Activated naive CD4-positive, alpha-beta T cell treated with anti-CD3 and anti-CD28 coated beads, Interleukin-2, amount 50 U/mL, for 16 hours (primary cell): ENCODE data around the gene CD180.

Experiments
- DNase-seq: peaks from one replicate; pipeline ENCODE4 v3.0.0-alpha.2; 2020

CD180 gene

DNA sequence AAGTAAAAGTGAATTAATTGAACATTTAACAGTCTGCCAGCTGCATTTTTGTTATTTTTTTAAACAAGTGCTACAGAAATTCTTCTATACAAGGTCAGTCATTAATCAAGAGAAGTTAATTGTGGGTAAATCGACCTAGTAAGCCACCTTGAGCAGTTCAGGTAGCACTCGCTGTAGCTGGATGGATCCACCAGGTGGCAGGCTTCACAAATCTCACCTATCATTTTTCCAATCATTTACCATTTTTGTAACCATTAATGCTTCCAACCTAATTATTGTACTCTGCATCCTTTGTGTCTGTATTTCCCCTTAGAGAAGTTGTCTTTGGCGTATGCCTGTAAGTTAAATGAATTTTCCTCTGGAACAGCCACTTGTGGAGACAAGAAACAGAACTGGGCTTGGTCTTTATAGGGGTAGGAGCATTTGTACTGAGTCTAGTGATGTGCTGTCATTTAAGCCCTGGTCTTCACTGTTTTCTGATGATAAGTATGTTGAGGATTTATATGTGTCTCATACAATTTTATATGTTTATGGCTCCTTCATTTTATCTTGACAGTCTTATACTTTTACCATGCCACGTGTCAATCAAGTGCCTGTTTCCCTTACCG is 39.5 kb downstream of the CD180 start:
- peak; percentile 52 for DNase-seq

DNA sequence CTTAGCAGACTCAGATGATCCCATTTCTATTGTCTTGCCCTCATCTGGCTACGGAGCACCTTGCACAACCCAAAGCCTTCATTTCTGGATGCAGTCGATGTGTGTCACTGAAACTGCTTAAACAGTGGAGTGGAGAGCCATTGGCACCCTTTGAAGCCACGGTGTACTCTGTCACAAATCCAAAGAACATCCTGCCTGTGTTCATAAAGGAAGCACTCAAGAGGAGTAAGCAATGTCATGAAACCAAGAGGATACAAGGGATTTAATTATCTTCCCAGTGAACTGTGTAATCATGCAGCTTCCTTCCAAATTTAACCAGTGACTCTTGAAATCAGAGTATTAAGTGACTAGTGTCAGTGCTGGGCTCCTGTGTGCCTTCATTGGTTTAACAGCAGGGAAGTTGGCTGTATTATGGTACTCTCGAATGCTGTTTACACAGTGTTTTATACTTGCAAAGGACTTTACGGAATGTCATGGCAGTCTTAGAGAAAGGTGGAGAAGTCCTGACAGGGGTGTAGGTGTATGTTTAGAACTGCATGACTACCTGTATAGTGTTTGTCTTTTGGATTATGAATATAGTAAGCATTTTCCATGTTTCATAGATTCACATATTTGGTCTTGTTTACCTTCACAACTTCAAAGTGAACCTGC is 41.9 kb downstream of the CD180 start:
- no peak for DNase-seq

GRCh38 chr5:67153292-67153691 is 43.3 kb downstream of the CD180 start:
- DNase-seq = no peak

- no peak for DNase-seq
These were observed 44.2 kb downstream of the CD180 start for GRCh38 chr5:67152400-67152799.

DNA sequence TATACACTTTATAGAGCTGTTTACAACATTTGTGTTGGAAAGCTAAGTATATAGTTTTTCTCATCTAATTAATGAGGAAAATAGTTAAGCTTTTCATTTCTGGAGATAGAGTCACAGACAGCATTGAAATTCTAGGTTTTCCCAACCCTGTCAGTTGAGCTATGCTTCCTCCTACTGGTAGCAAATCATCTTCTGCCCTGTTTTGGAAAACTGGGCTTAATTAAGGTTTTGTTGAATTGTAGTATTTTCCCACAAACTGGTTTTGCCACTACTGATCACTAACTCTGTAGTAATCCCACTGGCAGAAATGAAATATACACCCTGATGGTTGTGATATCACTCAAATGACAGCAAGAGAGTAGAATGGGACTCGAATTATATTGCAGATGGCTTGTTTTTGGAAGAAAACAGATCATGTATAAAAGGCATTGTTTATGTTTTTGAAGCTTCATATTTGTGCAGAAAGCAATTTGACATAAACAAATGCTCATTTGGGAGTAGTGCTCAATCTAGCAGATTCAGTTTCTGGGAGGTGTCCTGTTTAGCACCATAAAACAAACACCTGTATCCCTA is 46.6 kb downstream of the CD180 start:
- DNase-seq = no peak

- no peak for DNase-seq
These were observed 47.3 kb downstream of the CD180 start for GRCh38 chr5:67149057-67149950.

- DNase-seq = no peak
These were observed 48.8 kb downstream of the CD180 start for GRCh38 chr5:67147760-67148159.

DNA sequence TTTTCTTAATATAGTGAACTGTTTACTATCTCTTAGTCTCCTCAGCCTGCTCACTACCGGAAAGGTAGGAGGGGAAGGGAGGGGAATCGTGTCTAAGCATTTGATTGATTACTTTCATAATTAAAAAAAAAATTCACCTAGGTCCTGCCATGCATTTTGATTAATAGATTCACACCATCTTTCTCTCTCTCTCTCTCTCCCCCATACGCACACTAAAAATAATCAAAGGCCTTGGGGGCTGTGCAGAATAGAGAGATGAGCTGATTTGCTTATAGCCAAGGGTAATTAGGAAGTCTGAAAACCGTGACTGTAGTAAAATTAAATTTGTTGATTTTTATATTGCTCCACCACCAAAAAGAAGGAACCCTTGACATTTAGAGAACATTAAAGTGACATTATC is 49.6 kb downstream of the CD180 start:
- no peak for DNase-seq

DNA sequence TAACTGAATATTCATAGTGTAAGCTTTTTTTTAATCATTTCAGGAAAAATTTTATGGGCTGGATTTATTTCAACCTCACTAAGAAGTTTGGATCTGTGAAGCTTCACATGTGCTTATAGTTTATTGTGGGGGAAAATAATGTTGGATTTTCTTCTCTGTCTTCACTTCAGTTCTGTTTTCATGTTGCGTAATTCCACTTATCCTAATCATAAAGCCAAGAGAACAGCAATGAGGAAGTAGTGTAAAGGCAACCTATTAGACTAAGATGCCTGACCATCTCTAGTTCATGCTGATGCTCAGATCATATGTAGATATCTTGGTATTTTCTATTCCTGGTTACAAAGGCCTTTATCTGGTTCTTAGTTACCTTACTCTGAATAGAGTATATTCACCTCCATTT is 50.0 kb downstream of the CD180 start:
- DNase-seq = no peak

DNA sequence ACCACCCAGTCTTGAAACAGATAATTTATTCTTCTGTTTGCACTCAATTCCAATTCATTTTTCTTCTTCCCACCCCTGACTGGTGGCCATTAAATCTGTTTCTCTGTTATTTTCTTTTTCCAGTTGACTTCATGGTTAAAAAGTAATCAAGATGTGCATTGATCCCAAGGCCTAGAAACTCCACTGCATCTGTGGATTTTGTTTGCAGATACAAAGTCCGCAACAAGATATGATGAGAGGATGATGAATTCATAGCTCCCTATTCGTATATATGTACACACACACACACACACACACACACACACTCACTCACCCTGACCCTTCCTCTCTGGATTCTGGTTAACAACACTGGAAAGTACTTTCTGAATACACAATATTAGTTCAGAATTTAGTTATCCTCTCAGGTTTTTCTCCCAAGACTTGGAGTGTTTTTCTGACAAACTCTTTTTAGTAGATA is 52.4 kb downstream of the CD180 start:
- DNase-seq = no peak

- no peak for DNase-seq
These were observed 53.0 kb downstream of the CD180 start for GRCh38 chr5:67143549-67143948.

- DNase-seq = no peak
These were observed 53.8 kb downstream of the CD180 start for GRCh38 chr5:67142816-67143215.

GRCh38 chr5:67141644-67142043 is 55.0 kb downstream of the CD180 start:
- DNase-seq = no peak

DNA sequence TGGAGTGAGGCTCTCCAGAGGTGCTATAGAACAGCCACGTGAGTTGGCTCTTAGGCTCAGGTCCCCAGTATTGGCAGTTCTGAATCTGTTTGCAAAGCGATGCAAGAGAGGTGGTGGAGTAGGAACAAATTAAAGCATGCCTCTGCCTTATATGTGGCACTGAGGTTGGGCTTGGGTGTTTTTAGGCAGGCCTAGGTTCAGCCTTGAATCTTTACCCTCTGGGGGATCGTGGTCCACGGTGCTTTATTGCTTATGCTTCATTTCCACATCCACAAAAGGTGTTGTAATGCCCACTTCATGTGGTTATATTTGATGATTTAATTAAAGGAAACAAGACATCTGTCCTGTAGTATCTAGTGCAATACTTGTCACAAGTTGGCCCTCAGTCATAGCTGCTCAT is 56.2 kb downstream of the CD180 start:
- no peak for DNase-seq

- no peak for DNase-seq
These were observed 57.6 kb downstream of the CD180 start for GRCh38 chr5:67139030-67139429.

DNA sequence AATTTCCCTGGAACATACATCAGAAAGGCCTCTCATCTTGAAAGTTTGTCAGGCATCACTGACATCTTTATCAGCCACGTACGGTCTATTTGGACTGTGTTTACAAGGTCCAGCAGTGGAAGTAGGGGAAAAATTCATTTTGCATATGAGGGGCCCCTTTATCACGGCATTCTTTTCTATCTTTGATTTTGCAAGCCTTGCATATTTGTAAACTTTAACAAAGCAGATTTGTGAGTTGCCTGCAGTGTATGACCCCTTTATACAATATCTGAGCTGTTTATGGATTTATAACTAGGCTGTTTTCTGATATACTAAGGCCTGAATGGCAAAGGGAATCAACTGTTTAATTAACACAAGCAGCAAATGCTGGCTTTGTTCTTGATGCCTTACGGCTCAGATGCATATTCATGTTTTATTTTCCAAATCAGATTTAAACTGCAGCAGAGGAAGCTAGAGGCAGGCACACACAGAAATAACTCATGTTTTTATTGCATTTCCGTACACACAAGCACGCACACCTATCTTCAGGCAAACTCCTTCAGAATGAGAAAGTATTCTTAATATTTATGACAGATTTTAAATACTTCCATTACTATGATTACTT is 61.1 kb downstream of the CD180 start:
- DNase-seq = no peak

- DNase-seq = no peak
These were observed 62.8 kb downstream of the CD180 start for GRCh38 chr5:67133776-67134175.

DNA sequence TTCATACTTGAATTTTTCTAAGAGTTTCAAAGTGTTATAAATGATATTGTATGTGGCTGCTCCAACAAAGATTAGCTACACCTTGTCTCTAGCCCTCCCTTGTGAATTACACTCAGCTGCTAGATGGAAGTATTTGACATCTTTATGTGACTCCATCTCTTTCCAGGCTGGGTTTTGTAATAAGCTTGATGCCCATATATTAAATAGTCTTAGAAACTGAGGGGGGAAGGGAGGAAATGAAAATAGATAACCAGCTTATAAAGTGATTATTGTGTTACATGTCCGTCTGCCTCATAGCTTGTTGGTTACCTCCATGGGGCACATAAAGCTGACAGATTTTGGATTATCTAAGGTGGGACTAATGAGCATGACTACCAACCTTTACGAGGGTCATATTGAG is 63.4 kb downstream of the CD180 start:
- no peak for DNase-seq

DNA sequence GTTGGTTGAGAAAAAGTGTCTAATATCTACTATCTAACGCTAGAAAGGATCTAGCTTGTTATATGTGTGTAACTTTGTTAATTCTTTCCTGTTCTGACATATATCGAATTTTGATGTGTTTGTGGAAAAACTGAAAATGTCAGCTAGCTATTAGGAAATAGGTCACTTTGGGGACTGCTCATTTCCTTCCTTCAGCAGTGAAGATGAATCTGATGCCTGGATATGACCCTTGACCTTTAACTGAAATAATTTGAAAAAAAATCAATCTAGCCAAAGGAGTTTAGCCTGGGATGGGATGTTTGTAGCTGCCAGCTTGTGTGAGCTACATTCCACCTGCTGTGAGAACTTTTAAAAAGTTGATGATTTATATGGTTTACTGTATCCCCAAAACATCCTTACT is 66.8 kb downstream of the CD180 start:
- no peak for DNase-seq
